ENCODE data around the gene SELP. TPM values are rescaled to one million over a fixed set of nuclear protein-coding genes. Genes with fewer than 3 reads are reported as not detected.

SELP gene
- total RNA-seq, 1 experiment from 2014 or later, result not detected

DNA sequence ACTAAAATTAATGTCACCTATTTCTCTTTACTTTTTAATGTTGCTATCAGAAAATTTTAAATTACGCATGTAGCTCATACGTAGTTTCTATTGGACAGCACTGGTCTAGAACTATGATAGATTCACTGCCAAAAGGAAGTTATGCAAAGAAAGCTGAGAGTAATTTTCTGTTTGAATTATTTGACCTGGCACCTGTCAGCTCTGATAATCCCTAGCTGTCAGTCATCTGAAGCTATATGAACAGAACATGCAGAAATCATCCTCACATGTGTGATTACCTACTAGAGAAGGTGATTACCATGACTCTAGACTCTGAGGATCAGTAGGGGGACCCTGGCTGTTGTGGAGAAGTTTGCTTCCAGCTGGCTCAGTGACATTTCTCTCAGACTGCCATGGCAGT, 84.5 kb downstream of the SELP start:
- H3K36me3 ChIP-seq (ENCODE audit: low read depth), result no peaks in the 10 kb centered on the region
- H3K27me3 ChIP-seq (ENCODE audit: insufficient read depth, low read depth), result no peaks in the 10 kb centered on the region
- H3K4me3 ChIP-seq, result no peak overlapping the region
- intact Hi-C loops (cut with micrococcal nuclease; ENCODE audit: unreplicated experiment), result loop anchor here (5.0 kb wide), 1 partner anchor 168 kb away; no protein-coding TSS in a partner anchor
- no peak overlapping the region for H2AFZ ChIP-seq
- 0 out of 2 replicates have a peak, but pooled peaks cover under 1% of the 10 kb centered on the region for H3K9me2 ChIP-seq (ENCODE audit: insufficient read depth)
- ChIA-PET CTCF (interaction anchor here (1.5 kb wide), 1 partner anchor 942 kb away, joined by 3 read pairs; no protein-coding TSS in a partner anchor), POLR2A (ENCODE audit: unreplicated experiment) (no interaction called here)
- no peaks in the 10 kb centered on the region for H3K79me2 ChIP-seq (ENCODE audit: low read depth)
- H3K4me2 ChIP-seq, result no peak overlapping the region
- no peaks in the 10 kb centered on the region for H4K20me1 ChIP-seq (ENCODE audit: insufficient read depth)
- TF ChIP-seq EZH2 (IDR thresholded peaks at IDR 0.05; ENCODE audit: low read depth) (no peak), CTCF (conservative IDR thresholded peaks at IDR 0.05) (no peak)
- no peak for DNase-seq
- BruUV-seq (replicated peaks), result no TSS peak
- no peaks in the 10 kb centered on the region for H3K9me3 ChIP-seq (ENCODE audit: insufficient read depth, low read depth)
- no peak overlapping the region for H3K27ac ChIP-seq
- no peaks in the 10 kb centered on the region for H3F3A ChIP-seq (ENCODE audit: insufficient read depth, low read depth)
- H3K4me1 ChIP-seq (replicated peaks; ENCODE audit: insufficient read depth), result no peaks in the 10 kb centered on the region

DNA sequence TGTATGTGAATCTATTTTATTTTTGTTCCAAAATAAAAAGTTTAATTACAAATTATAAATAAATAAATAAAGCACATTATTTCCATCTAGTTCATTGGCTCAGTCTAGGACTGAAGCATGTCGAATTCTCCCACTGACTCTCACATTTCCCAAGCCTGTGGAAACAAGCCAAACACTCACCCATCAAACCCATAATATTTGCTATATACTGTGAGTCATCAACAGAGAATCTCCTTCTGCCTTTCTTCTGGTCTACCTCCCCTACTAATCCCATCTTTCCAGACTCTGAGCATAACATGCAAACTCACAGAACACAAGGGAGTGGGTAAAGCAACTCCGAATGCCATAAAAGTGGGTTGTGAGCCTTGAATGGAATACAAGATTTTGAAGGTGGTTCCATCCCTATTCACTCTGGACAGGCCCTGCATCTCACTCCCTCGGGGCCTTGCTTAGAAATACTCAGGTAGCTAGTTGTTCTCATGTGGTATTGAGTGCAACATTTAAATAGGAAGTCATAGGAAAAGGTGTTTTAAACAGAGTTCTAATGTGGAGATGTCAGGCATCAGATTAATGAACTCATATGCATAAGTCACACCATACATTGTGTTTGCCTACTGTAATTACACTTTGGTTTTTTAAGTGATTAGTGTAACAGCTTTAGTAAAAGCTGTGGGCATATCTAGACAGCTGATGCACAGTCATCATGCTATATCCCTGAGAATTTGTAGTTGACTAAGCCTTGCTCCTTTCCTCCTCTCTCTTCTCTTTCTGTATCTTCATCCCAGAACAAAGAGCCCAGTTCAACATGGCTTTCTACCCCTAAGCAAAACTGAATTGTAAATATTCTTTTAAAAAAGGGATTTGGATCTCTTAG, 90.7 kb downstream of the SELP start:
- POLR2A ChIA-PET (ENCODE audit: unreplicated experiment), result no interaction called here
- Histone ChIP-seq H3K4me1 (replicated peaks; ENCODE audit: insufficient read depth) (peaks cover 18% of the 10 kb centered on the region), H4K20me1 (ENCODE audit: insufficient read depth) (no peaks in the 10 kb centered on the region), H2AFZ (no peak overlapping the region), H3K27me3 (ENCODE audit: insufficient read depth, low read depth) (no peaks in the 10 kb centered on the region), H3K27ac (peak overlapping the region; percentile 11; the same call in 1 of the 2 replicates), H3K4me2 (peak overlapping the region; percentile 35; the same call in 1 of the 2 replicates), H3K4me3 (no peak overlapping the region), H3F3A (ENCODE audit: insufficient read depth, low read depth) (peaks cover 5% of the 10 kb centered on the region; the same call in 1 of the 2 replicates), H3K79me2 (ENCODE audit: low read depth) (no peaks in the 10 kb centered on the region), H3K9me3 (ENCODE audit: insufficient read depth, low read depth) (no peaks in the 10 kb centered on the region), H3K36me3 (ENCODE audit: low read depth) (no peaks in the 10 kb centered on the region), H3K9me2 (ENCODE audit: insufficient read depth) (peaks cover 4% of the 10 kb centered on the region; the same call in 1 of the 2 replicates)
- intact Hi-C loops (cut with micrococcal nuclease; ENCODE audit: unreplicated experiment), result loop anchor here (1.0 kb wide), 2 partner anchors 10 to 53 kb away; no protein-coding TSS in a partner anchor
- CTCF ChIA-PET, result interaction anchor here (0.6 kb wide), 1 partner anchor 228 kb away, joined by 3 read pairs; no protein-coding TSS in a partner anchor
- TF ChIP-seq CTCF (conservative IDR thresholded peaks at IDR 0.05) (no peak), EZH2 (IDR thresholded peaks at IDR 0.05; ENCODE audit: low read depth) (no peak)
- no TSS peak for BruUV-seq (replicated peaks)
- DNase-seq, result peak; percentile 46 to 84

Other genes starting within 250 kb of the SELP start
- gene CCDC181, start 202.7 kb downstream of the SELP start, total RNA-seq (2021), result 0.37 TPM in 1 of 2 replicates, not detected in the other
- gene SLC19A2, start 144.2 kb downstream of the SELP start, total RNA-seq (2021), result 3.9 and 4.9 TPM in 2 replicates
- not detected in 2 replicates for gene F5, start 43.6 kb downstream of the SELP start, total RNA-seq (2021)
- 6.5 and 6.7 TPM in 2 replicates for gene SELL, start 81.5 kb upstream of the SELP start, total RNA-seq (2021)
- gene SELE, start 104.0 kb upstream of the SELP start, total RNA-seq (2021), result not detected in 2 replicates
- 7.5 and 11.4 TPM in 2 replicates for gene METTL18, start 164.8 kb upstream of the SELP start, total RNA-seq (2021)

Data from PC-9 (cell line).